H1 (cell line): ENCODE results near the gene PLPP4. TPM values are rescaled to one million over a fixed set of nuclear protein-coding genes. Genes with fewer than 3 reads are reported as not detected.

Experiments used
- CTCF ChIA-PET: fragments of 300-600 bp; sonication (Branson Sonifier 250); formaldehyde crosslinking; loops from one replicate; lab custom pipeline; 2021; ENCODE audit not compliant: partially characterized antibody; lab: Charles Lee
- POLR2A ChIA-PET: fragments of 300-600 bp; sonication (Branson Sonifier 250); formaldehyde crosslinking; loops from one replicate; lab custom pipeline; 2021; ENCODE audit warnings: inconsistent platforms; ENCODE audit not compliant: partially characterized antibody; lab: Charles Lee
- DNase-seq, 2 experiments: peaks; one replicate each; pipeline versions ENCODE4 v3.0.0 to v3.0.0-alpha.2; 2010 to 2022; ENCODE audit warnings: low spot score in 2 of 2, low read depth in 1 of 2, mixed read lengths in 1 of 2
- FAIRE-seq: peaks from 2 replicates; lab custom pipeline; 2011; peaks lifted over from hg19 to GRCh38; lab: Jason Lieb, UNC
- H2AFZ ChIP-seq: 2 replicates; pipeline ENCODE4 v1.8.1; 2012; ENCODE audit warnings: low read length, inconsistent platforms
- H2AK5ac ChIP-seq: 2 replicates; pipeline ENCODE4 v1.6.1; 2013; ENCODE audit warnings: low read depth, low read length
- H2BK120ac ChIP-seq: replicated peaks from 2 replicates; pipeline ENCODE3; 2013; ENCODE audit warnings: low read depth, low read length, inconsistent platforms
- H2BK12ac ChIP-seq: 2 replicates; pipeline ENCODE4 v1.6.1; 2013; ENCODE audit warnings: low read depth, low read length
- H2BK15ac ChIP-seq: 2 replicates; pipeline ENCODE4 v1.6.1; 2013; ENCODE audit warnings: low read length
- H2BK20ac ChIP-seq: 2 replicates; pipeline ENCODE4 v1.6.1; 2013; ENCODE audit warnings: low read length
- H2BK5ac ChIP-seq: 2 replicates; pipeline ENCODE4 v1.6.1; 2013; ENCODE audit warnings: low read depth, low read length
- H3K14ac ChIP-seq: 2 replicates; pipeline ENCODE4 v1.6.1; 2013; ENCODE audit warnings: inconsistent platforms; ENCODE audit not compliant: insufficient read length
- H3K18ac ChIP-seq: 2 replicates; pipeline ENCODE4 v1.6.1; 2013; ENCODE audit warnings: low read length; ENCODE audit errors: extremely low read depth
- H3K23ac ChIP-seq: 2 replicates; pipeline ENCODE4 v1.6.1; 2013; ENCODE audit warnings: inconsistent platforms; ENCODE audit not compliant: insufficient read length
- H3K23me2 ChIP-seq: 2 replicates; pipeline ENCODE4 v1.6.1; 2013; ENCODE audit warnings: low read depth, low read length
- H3K27ac ChIP-seq: 2 replicates; pipeline ENCODE4 v1.6.1; 2011; ENCODE audit warnings: low read depth, low read length, inconsistent platforms
- H3K27me3 ChIP-seq, 4 experiments: replicated peaks in 1 of 4; 1 replicate in 1 of 4; 2 replicates in 3 of 4; pipeline versions ENCODE4 v1.6.1 to v1.8.1; 2011 to 2013; ENCODE audit warnings: low read length in 3 of 4, mild to moderate bottlenecking in 3 of 4, inconsistent platforms in 2 of 4, mixed read lengths in 2 of 4, moderate library complexity in 1 of 4; ENCODE audit not compliant: control insufficient read depth in 3 of 4, insufficient read depth in 3 of 4; ENCODE audit errors: extremely low read depth in 1 of 4
- H3K36me3 ChIP-seq, 4 experiments: 2 replicates each; pipeline versions ENCODE4 v1.6.1 to v1.8.1; 2011 to 2013; ENCODE audit warnings: mild to moderate bottlenecking in 4 of 4, low read length in 3 of 4, moderate library complexity in 2 of 4, control low read depth in 1 of 4, inconsistent platforms in 1 of 4; ENCODE audit not compliant: insufficient read depth in 4 of 4, control insufficient read depth in 2 of 4
- H3K4ac ChIP-seq: replicated peaks from 2 replicates; pipeline ENCODE3; 2013; ENCODE audit warnings: low read length, low read depth, mixed read lengths, inconsistent platforms; ENCODE audit not compliant: insufficient read length
- H3K4me1 ChIP-seq, 4 experiments: replicated peaks in 1 of 4; 1 replicate in 1 of 4; 2 replicates in 3 of 4; pipeline versions ENCODE4 v1.6.1 to v1.8.1; 2011 to 2013; ENCODE audit warnings: low read length in 3 of 4, inconsistent platforms in 2 of 4, mixed read lengths in 1 of 4; ENCODE audit not compliant: insufficient read depth in 4 of 4, control insufficient read depth in 3 of 4
- H3K4me2 ChIP-seq, 2 experiments: 2 replicates each; pipeline versions ENCODE4 v1.6.1 to v1.8.1; 2011 to 2013; ENCODE audit warnings: low read depth in 2 of 2, low read length in 2 of 2, control low read depth in 1 of 2, inconsistent platforms in 1 of 2, mild to moderate bottlenecking in 1 of 2; ENCODE audit not compliant: insufficient read depth in 1 of 2
- H3K4me3 ChIP-seq, 4 experiments: fragments of 200-600, 300-600 bp in 1 of 4; sonication (generic), shearing (Covaris generic), sonication (Bioruptor Twin) in 1 of 4; 2 replicates each; pipeline versions ENCODE4 v1.5.1 to v1.8.1; 2011 to 2016; ENCODE audit warnings: low read length in 4 of 4, low read depth in 3 of 4, control low read depth in 2 of 4, inconsistent platforms in 2 of 4, mild to moderate bottlenecking in 2 of 4, mixed read lengths in 1 of 4, moderate library complexity in 1 of 4; ENCODE audit not compliant: insufficient read depth in 2 of 4; ENCODE audit errors: extremely low read depth in 1 of 4
- H3K56ac ChIP-seq: replicated peaks from 2 replicates; pipeline ENCODE3; 2013; ENCODE audit warnings: low read depth, mild to moderate bottlenecking, mixed read lengths, low read length, inconsistent platforms; ENCODE audit not compliant: insufficient read length
- H3K79me1 ChIP-seq: 2 replicates; pipeline ENCODE4 v1.6.1; 2013; ENCODE audit warnings: low read depth, low read length, control low read depth
- H3K79me2 ChIP-seq, 2 experiments: 2 replicates each; pipeline versions ENCODE4 v1.6.1 to v1.8.1; 2012 to 2013; ENCODE audit warnings: low read length in 2 of 2, mild to moderate bottlenecking in 2 of 2, inconsistent platforms in 1 of 2; ENCODE audit not compliant: insufficient read depth in 2 of 2, control insufficient read depth in 1 of 2
- H3K9ac ChIP-seq, 4 experiments: replicated peaks in 1 of 4; 1 replicate in 1 of 4; 2 replicates in 3 of 4; pipeline versions ENCODE4 v1.6.1 to v1.8.1; 2011 to 2013; ENCODE audit warnings: low read depth in 3 of 4, low read length in 3 of 4, control low read depth in 2 of 4, mild to moderate bottlenecking in 2 of 4, moderate library complexity in 2 of 4, inconsistent platforms in 1 of 4; ENCODE audit errors: extremely low read depth in 1 of 4
- H3K9me3 ChIP-seq, 2 experiments: 2 replicates each; pipeline versions ENCODE4 v1.6.1 to v1.8.1; 2012 to 2013; ENCODE audit warnings: mild to moderate bottlenecking in 2 of 2, moderate library complexity in 2 of 2, control low read depth in 1 of 2, inconsistent platforms in 1 of 2, low read depth in 1 of 2, low read length in 1 of 2, mixed read lengths in 1 of 2; ENCODE audit not compliant: insufficient read depth in 2 of 2
- H4K20me1 ChIP-seq, 2 experiments: replicated peaks in 1 of 2; 2 replicates each; pipeline versions ENCODE3 to v1.8.1; 2011 to 2013; ENCODE audit warnings: inconsistent platforms in 2 of 2, low read length in 2 of 2, mild to moderate bottlenecking in 1 of 2; ENCODE audit not compliant: insufficient read depth in 2 of 2, control insufficient read depth in 1 of 2
- H4K5ac ChIP-seq: 2 replicates; pipeline ENCODE4 v1.6.1; 2013; ENCODE audit warnings: low read length, low read depth, mixed read lengths, inconsistent platforms; ENCODE audit not compliant: insufficient read length
- H4K8ac ChIP-seq: 2 replicates; pipeline ENCODE4 v1.8.0; 2013; ENCODE audit warnings: mild to moderate bottlenecking, moderate library complexity, low read length, inconsistent platforms; ENCODE audit not compliant: insufficient read depth; ENCODE audit errors: extremely low read depth
- H4K91ac ChIP-seq: replicated peaks from 2 replicates; pipeline ENCODE3; 2013; ENCODE audit warnings: low read length, mixed read lengths, inconsistent platforms; ENCODE audit not compliant: insufficient read length
- CREB1 ChIP-seq: IDR thresholded peaks from 2 replicates; pipeline ENCODE4 v1.6.1; 2012; ENCODE audit warnings: inconsistent platforms
- E2F6 ChIP-seq: IDR thresholded peaks from 2 replicates; pipeline ENCODE4 v1.6.1; 2012; ENCODE audit warnings: inconsistent platforms
- GABPA ChIP-seq: IDR thresholded peaks from 2 replicates; pipeline ENCODE4 v1.6.1; 2011; ENCODE audit warnings: mild to moderate bottlenecking, low read length, moderate library complexity, borderline replicate concordance; ENCODE audit not compliant: insufficient read depth
- POLR2AphosphoS5 ChIP-seq: IDR thresholded peaks from 2 replicates; pipeline ENCODE4 v1.6.1; 2011; ENCODE audit warnings: low read depth, low read length
- POU5F1 ChIP-seq: IDR thresholded peaks from 2 replicates; pipeline ENCODE4 v1.6.1; 2011; ENCODE audit warnings: low read depth, mild to moderate bottlenecking, low read length, moderate library complexity
- SIRT6 ChIP-seq: IDR thresholded peaks from one replicate; pipeline ENCODE4 v1.7.1; 2012; ENCODE audit warnings: low read length, inconsistent platforms
- SP4 ChIP-seq: IDR thresholded peaks from 2 replicates; pipeline ENCODE4 v1.6.1; 2012; ENCODE audit warnings: low read length, inconsistent platforms
- TAF7 ChIP-seq: optimal IDR thresholded peaks from 2 replicates; pipeline ENCODE3; 2011; ENCODE audit warnings: low read depth, mild to moderate bottlenecking, inconsistent platforms, low read length, moderate library complexity, borderline replicate concordance
- ZNF274 ChIP-seq: IDR thresholded peaks from 2 replicates; pipeline ENCODE4 v1.7.0; 2012; ENCODE audit warnings: low read length, borderline replicate concordance; ENCODE audit errors: extremely low read depth
- WGBS, 2 experiments: shearing (Covaris generic) in 1 of 2; methylation state at CpG; one replicate each; pipeline versions ENCODE4 v1.1.6 to v1.1.7; 2013 to 2015; ENCODE audit warnings: low lambda C conversion rate in 2 of 2, mixed read lengths in 2 of 2, inconsistent platforms in 1 of 2, low coverage in 1 of 2, missing lambda C conversion rate in 1 of 2; ENCODE audit not compliant: insufficient replicate concordance in 2 of 2, insufficient coverage in 1 of 2, insufficient read length in 1 of 2; ENCODE audit errors: extremely low coverage in 1 of 2, missing lambda C conversion rate in 1 of 2; 5-methylcytosine and 5-hydroxymethylcytosine counted together
- polyA plus RNA-seq, 7 experiments: library from polyadenylated mRNA; depleted of rRNA in 3 of 7; stranded (reverse) in 5 of 7; unstranded in 2 of 7; fragments of >200 nt in 5 of 7; fragments of 200-250 nt in 2 of 7; gene quantifications; 1 replicate in 5 of 7; 2 replicates in 1 of 7; 4 replicates in 1 of 7; pipeline versions ENCODE4 v1.2.1 to v1.2.3, GENCODE V29; 2011 to 2013; ENCODE audit warnings: missing spikeins in 2 of 7, mixed read lengths in 2 of 7
- total RNA-seq: library from RNA; stranded (reverse); fragmentation: NEBNext Ultra II Directional; extraction: Animal tissue kit (Norgen Biotek cat#: 25700); gene quantifications from 2 replicates; pipeline ENCODE4 v1.2.1, GENCODE V29; 2021

PLPP4 gene
- total and polyA plus RNA-seq, 2 of the 8 experiments (the other 6 are each of a cell fraction or from before 2014, with no cell fraction given): 0.30 TPM; not detected in 1

GRCh38 chr10:120420421-120420820 is 36.6 kb upstream of the PLPP4 start:
- POLR2A ChIA-PET: no interaction called here
- WGBS, 2 experiments: 94% methylated on average over 3 of the region's 5 CpGs; no CpG with 5 or more reads in 1 of the 2 experiments
- no peak overlapping the region for H3K4ac ChIP-seq

More at GRCh38 chr10:120420421-120420820, 36.6 kb upstream of the PLPP4 start:
- Histone ChIP-seq H4K91ac (no peak overlapping the region), H3K9me3 (no peaks in the 10 kb centered on the region), H3K23ac (no peak overlapping the region), H3K4me3 (no peak overlapping the region), H4K20me1 (no peaks in the 10 kb centered on the region), H3K23me2 (no peaks in the 10 kb centered on the region), H3K27ac (no peak overlapping the region), H2BK5ac (no peak overlapping the region), H3K4me1 (peaks cover 0 to 3% (median 0%) of the 10 kb centered on the region in 4 experiments; a peak in 1 of 7 replicates), H3K56ac (no peak overlapping the region), H3K79me2 (no peaks in the 10 kb centered on the region), H3K9ac (no peak overlapping the region), H3K27me3 (no peaks in the 10 kb centered on the region), H2AFZ (no peak overlapping the region), H4K5ac (no peak overlapping the region), H3K79me1 (no peaks in the 10 kb centered on the region), H2BK20ac (no peak overlapping the region), H3K14ac (no peak overlapping the region), H3K18ac (no peak overlapping the region)
- CTCF ChIA-PET: interaction anchor here (0.6 to 1.2 kb wide), 4 partner anchors 11 to 481 kb away, joined by 3 to 4 read pairs (median 3); no protein-coding TSS in a partner anchor
- TF ChIP-seq POU5F1 (no peak), SIRT6 (no peak), CREB1 (no peak), ZNF274 (no peak), POLR2AphosphoS5 (no peak), SP4 (no peak), TAF7 (no peak), GABPA (no peak), E2F6 (no peak)
- TF ChIP-seq, all 59 proteins: peak for 0
- H2AK5ac ChIP-seq: no peak overlapping the region
- no peaks in the 10 kb centered on the region for H3K36me3 ChIP-seq
- no peak overlapping the region for H3K4me2 ChIP-seq
- H4K8ac ChIP-seq: no peak overlapping the region
- DNase-seq (no peak), FAIRE-seq (no peak)
- H2BK120ac ChIP-seq: no peak overlapping the region
- H2BK12ac ChIP-seq: no peak overlapping the region
- H2BK15ac ChIP-seq: no peak overlapping the region
